Osteocyte (in vitro differentiated cells): ENCODE results near the gene BTRC. TPM values are rescaled to one million over a fixed set of nuclear protein-coding genes. Genes with fewer than 3 reads are reported as not detected.

Experiments
- DNase-seq: peaks from one replicate; pipeline ENCODE4 v3.0.0; 2021; ENCODE audit warnings: mixed read lengths; ENCODE audit not compliant: unreplicated experiment; ENCODE audit errors: extremely low spot score
- H3K27ac Mint-ChIP-seq: one replicate; pipeline ENCODE4 v1.8.0; 2021; ENCODE audit warnings: mild to moderate bottlenecking, mixed read lengths; ENCODE audit not compliant: unreplicated experiment
- H3K27me3 Mint-ChIP-seq: one replicate; pipeline ENCODE4 v1.8.0; 2021; ENCODE audit warnings: mixed read lengths; ENCODE audit not compliant: unreplicated experiment
- H3K36me3 Mint-ChIP-seq: one replicate; pipeline ENCODE4 v1.8.0; 2021; ENCODE audit warnings: mixed read lengths; ENCODE audit not compliant: unreplicated experiment
- H3K4me1 Mint-ChIP-seq: one replicate; pipeline ENCODE4 v1.8.0; 2021; ENCODE audit warnings: mixed read lengths; ENCODE audit not compliant: unreplicated experiment
- H3K4me3 Mint-ChIP-seq: one replicate; pipeline ENCODE4 v1.8.0; 2021; ENCODE audit warnings: mild to moderate bottlenecking, moderate library complexity, mixed read lengths; ENCODE audit not compliant: unreplicated experiment
- H3K9me3 Mint-ChIP-seq: one replicate; pipeline ENCODE4 v1.8.0; 2021; ENCODE audit warnings: mixed read lengths; ENCODE audit not compliant: unreplicated experiment
- CTCF ChIP-seq: fragments of 200-600 bp; sonication (generic); IDR thresholded peaks from 2 replicates; pipeline ENCODE4 v1.5.0; 2021; ENCODE audit warnings: antibody characterized with exemption, mild to moderate bottlenecking, moderate library complexity
- total RNA-seq: library from RNA; stranded (reverse); gene quantifications from 2 replicates; pipeline ENCODE4 v1.2.1, GENCODE V29; 2021

The BTRC gene
- total RNA-seq, 1 donor from 2014 or later: 28.9 TPM

GRCh38 chr10:101492814-101493213 is 138.8 kb downstream of the BTRC start:
- DNase-seq: no peak
- Mint-ChIP-seq H3K9me3 (no peaks in the 10 kb centered on the region), H3K36me3 (no peaks in the 10 kb centered on the region), H3K4me3 (no peak overlapping the region), H3K4me1 (peaks cover 5% of the 10 kb centered on the region), H3K27me3 (no peaks in the 10 kb centered on the region), H3K27ac (no peak overlapping the region)
- no peak for TF ChIP-seq CTCF

GRCh38 chr10:101493249-101493648 is 139.3 kb downstream of the BTRC start:
- Mint-ChIP-seq H3K36me3 (no peaks in the 10 kb centered on the region), H3K4me1 (peaks cover 5% of the 10 kb centered on the region), H3K4me3 (no peak overlapping the region), H3K27ac (no peak overlapping the region), H3K27me3 (no peaks in the 10 kb centered on the region), H3K9me3 (no peaks in the 10 kb centered on the region)
- no peak for DNase-seq
- no peak for TF ChIP-seq CTCF

GRCh38 chr10:101493782-101494281 is 139.9 kb downstream of the BTRC start:
- no peak for TF ChIP-seq CTCF
- no peaks in the 10 kb centered on the region for H3K9me3 Mint-ChIP-seq
- H3K27me3 Mint-ChIP-seq: no peaks in the 10 kb centered on the region
- H3K27ac Mint-ChIP-seq: no peak overlapping the region
- no peaks in the 10 kb centered on the region for H3K36me3 Mint-ChIP-seq
- no peak overlapping the region for H3K4me3 Mint-ChIP-seq
- no peak for DNase-seq
- H3K4me1 Mint-ChIP-seq: peaks cover 5% of the 10 kb centered on the region

GRCh38 chr10:101494650-101495049 is 140.7 kb downstream of the BTRC start:
- no peak for DNase-seq
- TF ChIP-seq CTCF: no peak
- H3K9me3 Mint-ChIP-seq: no peaks in the 10 kb centered on the region
- no peaks in the 10 kb centered on the region for H3K27me3 Mint-ChIP-seq
- H3K27ac Mint-ChIP-seq: no peak overlapping the region
- peaks cover 1% of the 10 kb centered on the region for H3K4me1 Mint-ChIP-seq
- no peaks in the 10 kb centered on the region for H3K36me3 Mint-ChIP-seq
- H3K4me3 Mint-ChIP-seq: no peak overlapping the region

GRCh38 chr10:101495324-101495925 is 141.5 kb downstream of the BTRC start:
- Mint-ChIP-seq H3K4me3 (no peak overlapping the region), H3K27ac (no peak overlapping the region), H3K36me3 (no peaks in the 10 kb centered on the region), H3K27me3 (no peaks in the 10 kb centered on the region), H3K9me3 (no peaks in the 10 kb centered on the region), H3K4me1 (no peaks in the 10 kb centered on the region)
- peak; percentile 48 for TF ChIP-seq CTCF
- DNase-seq: no peak
